Nucleus accumbens (tissue), 56 donors: Measurements from ENCODE around the gene WRNIP1.

Experiments used
- DNase-seq, 56 donors: peaks; one replicate each; lab custom pipeline; 2025; lab: John Stamatoyannopoulos, UW

Gene WRNIP1

GRCh38 chr6:2765166-2765895 is at the start of gene WRNIP1:
TSS of gene WRNIP1 (plus strand) at chr6:2765393. CDS start at chr6:2765623, 230 bp downstream.
- peak; percentile 81 to 100 (median 99) for DNase-seq

DNA sequence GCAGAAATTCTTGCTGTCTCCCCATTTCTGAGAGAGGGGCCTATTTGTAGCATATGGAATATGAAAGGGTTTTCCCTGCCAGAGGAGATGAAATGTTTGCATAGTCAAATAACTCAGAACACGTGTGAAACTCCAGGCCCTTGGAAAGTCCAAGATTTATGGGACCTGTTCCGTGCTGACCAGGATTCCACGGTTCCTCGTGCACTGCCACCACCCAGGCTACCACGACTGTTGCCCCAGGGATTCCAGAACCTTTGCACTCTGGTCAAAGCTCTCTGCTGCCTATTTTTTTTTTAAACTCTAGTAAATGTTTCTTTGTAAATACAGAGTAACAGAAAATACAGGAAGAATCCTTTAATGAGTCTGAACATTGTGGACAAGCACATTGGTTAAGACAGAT is 49.5 kb upstream of the WRNIP1 start:
- DNase-seq = no peak

- DNase-seq = no peak
These were observed 48.1 kb upstream of the WRNIP1 start for GRCh38 chr6:2716936-2717700.

DNA sequence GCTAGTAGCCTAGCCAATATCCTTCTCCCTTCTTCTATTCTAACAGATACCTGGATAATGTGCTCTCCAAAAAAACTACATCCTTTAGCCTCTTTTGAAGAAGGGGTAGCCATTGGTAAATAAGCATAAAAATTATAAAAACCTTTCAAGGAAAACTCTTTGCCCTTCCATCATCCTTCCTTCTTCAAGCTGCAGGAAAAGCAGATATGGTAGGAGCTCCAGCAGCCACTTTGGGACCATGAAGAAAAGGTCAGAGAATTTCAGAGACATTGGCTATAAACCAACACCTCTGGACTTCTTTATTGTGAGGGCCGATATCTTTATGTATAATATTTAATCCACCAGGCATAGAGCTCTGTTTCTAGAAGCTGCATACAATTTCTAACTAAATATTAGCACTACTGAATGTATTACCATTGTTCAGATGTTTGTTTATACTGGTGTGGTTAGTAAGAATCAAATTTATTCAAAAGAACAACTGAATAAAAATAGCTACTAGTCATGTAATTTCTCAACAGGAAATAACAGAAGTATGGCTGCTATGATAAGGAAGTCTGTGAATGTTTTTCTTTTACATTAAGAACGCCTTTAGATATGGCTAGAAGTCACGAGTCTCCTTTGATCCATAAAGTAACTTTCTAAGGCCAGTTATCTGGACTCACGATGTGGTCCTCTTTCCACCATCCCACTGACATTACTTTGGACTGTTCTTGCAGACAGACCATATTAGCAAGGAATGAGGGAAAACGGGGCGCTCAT is 46.7 kb upstream of the WRNIP1 start:
- DNase-seq = no peak

DNA sequence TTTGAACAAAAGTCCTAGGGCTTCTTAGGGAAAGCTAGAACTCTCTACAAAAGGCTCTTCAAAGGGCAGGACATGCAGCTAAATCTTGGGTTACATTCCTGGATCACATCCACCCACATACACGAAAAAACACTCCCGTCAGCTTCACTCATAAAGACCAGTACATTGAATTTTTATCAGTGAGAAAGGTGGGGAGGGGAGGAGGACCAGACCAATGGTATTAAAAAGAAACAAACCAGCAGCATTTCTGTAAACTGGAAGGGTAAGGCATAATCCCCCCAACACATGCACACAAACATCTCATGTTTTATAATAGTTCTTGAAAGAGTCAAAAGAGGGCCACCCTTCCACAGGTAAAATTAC is 46.1 kb upstream of the WRNIP1 start:
- DNase-seq = no peak

- DNase-seq = no peak
These were observed 44.0 kb upstream of the WRNIP1 start for GRCh38 chr6:2721219-2721618.

DNA sequence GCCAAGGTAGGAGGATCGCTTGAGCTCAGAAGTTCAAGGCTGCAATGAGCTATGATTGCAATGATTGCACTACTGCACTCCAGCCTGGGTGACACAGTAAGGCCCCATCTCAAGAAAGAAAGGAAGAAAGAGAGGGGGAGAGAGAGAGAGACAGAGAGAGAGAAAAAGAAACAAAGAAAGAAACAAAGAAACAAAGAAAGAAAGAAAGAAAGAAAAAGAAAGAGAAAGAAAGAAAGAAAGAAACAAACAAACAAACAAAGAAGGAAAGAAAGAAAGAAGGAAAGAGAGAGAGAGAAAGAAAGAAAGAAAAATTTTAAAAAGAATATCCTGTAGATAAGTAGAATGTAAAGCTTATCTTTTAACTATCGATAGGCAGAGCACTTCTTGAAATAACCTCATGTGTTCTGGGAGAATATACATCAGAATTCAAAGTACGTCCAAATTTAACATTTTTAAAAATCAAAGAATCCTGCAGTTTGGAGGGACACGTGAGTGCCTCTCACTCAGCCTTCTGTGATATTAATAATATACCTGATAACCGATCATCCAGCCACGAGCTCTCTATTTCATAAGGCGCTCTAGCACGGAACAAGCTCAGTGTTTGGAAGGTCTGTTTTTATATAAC is 39.7 kb upstream of the WRNIP1 start:
- DNase-seq = no peak

DNA sequence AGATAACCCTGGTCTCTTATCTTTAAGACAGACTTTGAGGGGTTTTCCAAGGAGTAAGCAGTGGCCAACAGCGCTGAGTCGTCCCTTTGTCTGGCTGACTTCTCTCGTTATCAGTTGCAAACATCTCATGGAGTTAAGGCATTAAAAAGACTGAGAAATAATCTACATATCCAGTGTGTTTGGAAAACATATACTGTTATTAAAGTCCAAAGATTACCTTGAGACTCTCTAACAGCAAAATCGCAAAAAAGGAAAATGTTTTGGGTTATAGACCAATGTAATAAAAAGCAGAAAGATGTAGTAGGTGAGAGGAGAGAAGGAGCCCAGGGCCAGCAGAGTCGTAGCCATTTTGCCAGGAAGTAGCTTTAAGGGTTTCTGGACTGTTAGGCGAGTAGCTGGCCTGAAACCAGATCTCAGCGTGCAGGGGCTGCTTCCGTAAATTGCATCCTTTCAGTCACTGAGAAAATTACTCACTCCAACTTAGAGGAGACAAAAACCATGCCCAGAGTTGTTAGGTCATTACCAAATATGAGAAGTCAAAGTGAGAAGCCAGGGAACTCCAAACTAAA is 39.1 kb upstream of the WRNIP1 start:
- DNase-seq = peak in 1 of 56 donors; percentile 13

DNA sequence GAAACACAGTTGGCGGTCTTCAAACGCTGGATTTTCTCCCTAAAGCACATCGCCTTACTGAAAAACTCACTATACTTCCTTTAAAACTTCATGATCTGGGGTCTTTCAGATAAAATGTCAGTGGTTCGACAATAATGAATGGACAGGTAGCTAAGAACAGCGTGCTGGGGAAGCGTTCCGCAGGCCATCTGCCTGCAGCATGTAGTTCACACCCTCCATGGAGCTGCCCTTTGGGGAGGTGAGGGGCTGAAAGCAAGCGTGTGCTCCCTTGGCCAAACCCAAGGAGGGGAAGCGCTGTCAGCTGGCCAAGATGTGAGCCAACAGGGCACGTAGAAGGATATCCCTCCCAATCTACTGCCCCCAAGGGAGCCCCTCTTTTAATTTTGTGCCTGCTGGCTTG is 35.3 kb upstream of the WRNIP1 start:
- DNase-seq = no peak

DNA sequence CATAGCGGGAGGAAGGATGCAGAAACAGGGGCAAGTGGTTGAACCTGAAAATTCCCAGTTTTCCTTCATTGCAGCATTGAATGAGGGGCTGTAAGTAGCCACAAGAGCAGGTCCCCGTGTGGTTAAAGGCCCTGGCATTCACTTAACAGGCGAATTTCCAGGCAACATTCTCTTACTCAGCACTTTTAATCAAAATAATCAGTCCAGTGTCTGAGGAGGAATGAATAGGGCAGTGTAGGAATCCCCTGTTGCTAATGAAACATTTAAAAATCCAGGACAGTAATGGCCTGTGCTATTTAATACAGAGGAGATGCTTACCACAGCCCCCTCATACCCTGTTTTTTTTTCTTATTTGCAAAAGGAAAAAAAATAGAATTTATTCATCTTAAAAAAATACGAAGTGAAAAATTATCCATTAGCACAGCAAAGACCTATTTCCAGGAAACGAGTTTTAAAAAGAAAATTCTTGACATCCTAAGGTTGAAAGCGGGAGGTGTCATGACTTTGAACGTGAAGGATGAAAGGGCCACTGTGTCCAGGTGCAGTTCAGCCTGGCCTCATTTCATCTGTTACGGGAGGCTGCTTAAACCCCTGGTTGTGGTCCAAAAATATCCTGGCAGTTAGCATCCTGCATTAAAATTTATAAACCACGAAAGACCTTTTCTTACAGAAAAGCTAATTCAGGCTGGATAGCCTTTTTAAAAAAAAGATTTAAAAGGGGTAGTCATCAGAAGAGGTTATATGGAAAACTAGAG is 34.7 kb upstream of the WRNIP1 start:
- DNase-seq = peak in 1 of 56 donors; percentile 9

- peak in 1 of 56 donors; percentile 9 for DNase-seq
These were observed 33.8 kb upstream of the WRNIP1 start for GRCh38 chr6:2731281-2731909.

DNA sequence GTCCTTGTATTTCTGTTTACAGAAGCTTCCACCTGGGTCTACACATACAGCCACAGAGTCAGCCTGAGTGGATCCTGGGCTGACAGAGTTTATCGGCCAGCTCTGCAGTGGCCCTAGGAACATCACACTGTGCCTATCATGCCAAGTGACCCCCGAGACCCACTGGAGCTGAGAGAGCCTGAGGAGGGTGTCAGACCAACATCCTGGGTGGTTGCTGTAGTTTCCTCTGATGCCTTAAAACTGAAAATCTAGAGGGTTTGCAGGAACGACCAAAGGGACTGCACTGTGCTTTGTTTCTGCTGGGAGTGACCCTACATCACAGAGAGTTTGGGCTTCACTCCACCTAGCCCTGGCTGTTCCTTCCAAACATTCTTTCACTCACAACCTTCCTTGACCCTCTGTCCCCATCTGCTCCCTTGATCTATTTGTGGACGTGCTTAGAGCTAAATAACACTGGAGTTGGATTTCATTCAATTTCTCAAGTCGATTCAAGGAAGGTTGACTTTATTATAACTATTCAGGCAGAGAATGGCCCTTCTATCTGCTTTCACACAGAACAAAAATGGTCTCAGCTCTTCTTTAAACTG is 32.6 kb upstream of the WRNIP1 start:
- no peak for DNase-seq

DNA sequence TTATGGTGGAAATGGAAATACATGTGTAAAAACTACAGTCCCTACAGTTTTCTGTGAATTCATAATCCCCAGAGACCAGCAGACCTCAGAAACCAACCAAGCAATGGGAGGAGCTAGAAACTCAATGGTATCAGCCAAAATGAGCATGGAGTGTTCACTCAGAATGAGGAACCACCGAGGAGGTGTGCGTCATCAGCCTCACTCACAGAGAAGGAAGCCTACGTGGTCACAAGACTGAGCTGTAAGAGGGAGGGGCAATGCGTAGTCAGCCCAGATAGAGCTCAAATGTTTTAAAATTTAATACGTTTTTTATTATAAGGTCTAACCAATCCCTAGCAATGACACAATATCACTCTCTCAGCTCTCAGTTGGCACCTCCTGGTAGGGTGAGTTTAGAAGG is 31.9 kb upstream of the WRNIP1 start:
- DNase-seq = peak in 13 of 56 donors; percentile 11 to 54 (median 22)

DNA sequence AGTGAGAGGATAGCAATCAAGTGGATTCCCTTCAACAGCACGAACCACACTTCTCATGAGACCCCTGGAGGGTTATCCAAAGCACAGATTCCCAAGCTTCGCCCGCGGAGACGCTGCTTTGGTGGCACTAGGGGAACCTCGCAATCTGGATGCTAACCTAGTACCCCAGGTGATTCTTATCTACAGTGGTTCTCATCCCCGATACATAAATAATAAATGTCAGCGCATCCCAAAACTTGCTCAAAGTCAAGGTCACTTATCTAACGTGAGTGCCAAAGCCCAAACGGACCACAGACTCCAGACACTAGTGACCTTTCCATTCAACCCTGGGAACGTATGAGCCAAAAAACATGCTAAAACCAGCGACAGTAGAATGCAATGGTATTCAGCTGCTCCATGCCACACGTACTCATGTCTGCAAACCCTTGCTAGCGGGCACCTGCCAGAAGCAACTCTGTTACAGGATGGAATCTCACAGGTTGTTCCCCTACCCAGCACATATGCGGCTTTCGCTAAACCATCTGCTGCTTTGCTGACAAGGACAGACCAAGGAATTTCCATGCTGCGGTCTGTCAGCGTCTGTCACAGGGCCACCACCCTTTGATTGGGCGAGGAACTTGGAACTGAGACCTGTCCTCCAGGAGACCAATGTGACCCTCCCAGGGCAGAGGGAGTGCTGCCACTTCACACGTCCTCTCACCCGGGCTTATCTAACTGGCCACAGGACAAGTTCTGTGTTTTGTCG is 31.3 kb upstream of the WRNIP1 start:
- no peak for DNase-seq

DNA sequence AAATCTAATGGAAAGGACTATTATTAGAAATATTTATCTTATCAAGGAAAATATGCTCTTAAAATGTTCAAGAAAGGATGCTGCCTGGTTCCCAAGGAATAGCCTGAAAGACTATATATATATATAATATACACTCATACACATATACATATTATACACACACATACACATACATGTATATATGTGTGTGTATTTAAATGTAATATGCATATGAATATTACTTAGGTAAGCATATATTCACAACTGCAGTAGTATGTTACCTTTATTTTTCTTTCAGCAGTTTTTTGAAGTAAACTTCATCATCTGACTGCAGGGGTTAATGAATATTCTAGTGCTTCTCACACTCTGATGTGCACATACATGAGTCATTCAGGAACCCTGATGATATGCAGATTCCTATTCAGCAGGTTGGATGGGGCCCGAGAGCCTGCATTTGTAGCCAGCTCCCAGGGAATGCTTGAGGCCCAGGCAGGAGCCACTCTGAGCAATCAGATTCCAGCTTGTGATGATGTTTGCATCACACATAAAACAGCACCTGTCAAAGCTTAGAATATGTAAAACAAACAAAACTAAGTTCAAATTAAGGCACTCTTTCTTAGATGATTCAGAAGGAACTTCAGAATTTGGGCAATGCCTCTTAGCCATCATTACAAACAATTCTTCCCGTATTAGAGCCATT is 30.6 kb upstream of the WRNIP1 start:
- no peak for DNase-seq

DNA sequence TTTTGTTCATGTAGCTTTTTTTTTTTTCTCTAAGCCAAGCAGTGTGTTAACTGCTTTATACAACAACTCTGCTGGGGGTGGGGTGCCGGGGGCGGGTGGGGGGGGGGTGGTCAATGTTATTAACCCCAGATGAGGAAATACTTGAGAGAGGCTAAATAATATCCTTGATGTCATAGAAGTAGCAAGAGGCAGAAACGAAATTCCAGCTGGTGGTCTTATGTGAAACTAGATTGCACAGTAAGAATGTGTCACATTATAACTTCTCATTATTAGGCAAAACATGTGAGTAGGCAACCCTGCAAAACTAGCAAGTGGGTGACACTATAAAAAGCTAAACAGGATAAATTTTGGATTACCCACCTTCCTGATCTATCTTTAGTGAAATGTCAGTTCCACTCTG is 27.3 kb upstream of the WRNIP1 start:
- DNase-seq = no peak

DNA sequence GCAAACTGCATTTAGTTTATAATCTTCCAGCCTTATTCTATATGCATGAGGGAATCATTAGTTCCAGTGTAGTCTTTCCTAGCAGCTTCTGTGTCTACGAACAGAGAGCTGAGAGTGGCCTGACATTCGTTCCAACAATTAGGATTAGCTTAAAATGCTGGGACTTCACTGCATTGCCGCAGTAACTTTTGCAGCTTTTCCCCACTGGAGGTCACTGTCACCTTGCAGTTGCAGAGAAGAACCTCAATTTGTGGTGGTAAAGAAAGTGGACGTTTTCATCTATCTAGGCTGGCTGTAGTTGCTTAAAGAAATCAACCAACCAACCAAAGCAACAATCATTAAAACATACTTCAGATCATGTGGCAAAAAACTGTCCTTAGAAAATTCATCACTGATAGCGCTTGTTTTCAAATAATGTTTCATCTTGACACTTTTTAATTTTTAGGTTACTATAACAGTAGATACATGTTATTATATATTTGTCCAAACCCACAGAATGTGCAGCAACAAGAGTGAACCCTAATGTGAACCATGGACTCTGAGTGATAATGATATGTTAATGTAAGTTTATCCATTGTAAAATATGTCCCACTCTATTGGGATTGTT is 26.7 kb upstream of the WRNIP1 start:
- peak in 41 of 56 donors; percentile 8 to 81 (median 34) for DNase-seq
